HepG2 (cell line): ENCODE results near the gene XPOT. TPM values are rescaled to one million over a fixed set of nuclear protein-coding genes. Genes with fewer than 3 reads are reported as not detected.

Experiments
- ATAC-seq: fragments of 200-7000 bp; cut with Tn5 transposase; 3 replicates; pipeline ENCODE4 v1.9.1; 2020; ENCODE audit warnings: mild to moderate bottlenecking, moderate library complexity
- BruUV-seq: library from RNA; stranded (reverse); fragments of 400-500 nt; replicated peaks from 2 replicates; lab custom pipeline; 2021; lab: Mats Ljungman, UMichigan
- CTCF ChIA-PET: fragments of 300-600 bp; formaldehyde crosslinking; extraction: SDS; loops from one replicate; lab custom pipeline; 2021; ENCODE audit warnings: low total read pairs, inconsistent platforms, low intra/inter-chr PET ratio; lab: Yijun Ruan, JAX
- POLR2A ChIA-PET: fragments of 350-600 bp; sonication (Branson Sonifier 250); formaldehyde crosslinking; loops from one replicate; lab custom pipeline; 2020; ENCODE audit warnings: antibody characterized with exemption, inconsistent platforms; lab: Yijun Ruan, JAX
- DNase-seq: peaks from one replicate; pipeline ENCODE4 v3.0.0-alpha.2; 2015; ENCODE audit warnings: low spot score
- FAIRE-seq: peaks from 3 replicates; lab custom pipeline; 2011; peaks lifted over from hg19 to GRCh38; lab: Jason Lieb, UNC
- H2AFZ ChIP-seq: one replicate; pipeline ENCODE4 v1.6.1; 2011; ENCODE audit warnings: low read length, inconsistent platforms
- H3K27ac ChIP-seq: fragments of 300-600 bp; 3 replicates; pipeline ENCODE4 v1.8.0; 2011; ENCODE audit warnings: mixed run types, mild to moderate bottlenecking, mixed read lengths, low read length, inconsistent platforms; ENCODE audit not compliant: insufficient read depth; ENCODE audit errors: extremely low read length
- H3K27me3 ChIP-seq, 2 experiments: fragments of 200-600 bp in 1 of 2; 2 replicates in 1 of 2; 3 replicates in 1 of 2; pipeline versions ENCODE4 v1.6.0 to v1.8.0; 2011; ENCODE audit warnings: low read length in 2 of 2, mild to moderate bottlenecking in 2 of 2, moderate library complexity in 2 of 2, inconsistent platforms in 1 of 2; ENCODE audit not compliant: insufficient read depth in 2 of 2, control insufficient read depth in 1 of 2
- H3K36me3 ChIP-seq, 2 experiments: fragments of 200-600 bp in 1 of 2; replicated peaks in 1 of 2; 2 replicates in 1 of 2; 3 replicates in 1 of 2; pipeline versions ENCODE4 v1.5.1 to v1.8.0; 2011; ENCODE audit warnings: low read length in 2 of 2, inconsistent platforms in 1 of 2; ENCODE audit not compliant: insufficient read depth in 2 of 2, control insufficient read depth in 1 of 2
- H3K4me1 ChIP-seq: 2 replicates; pipeline ENCODE4 v1.5.1; 2012; ENCODE audit warnings: low read length, inconsistent platforms; ENCODE audit not compliant: insufficient read depth
- H3K4me2 ChIP-seq: 2 replicates; pipeline ENCODE4 v1.6.0; 2011; ENCODE audit warnings: low read depth, low read length, inconsistent platforms
- H3K4me3 ChIP-seq, 3 experiments: fragments of 200-600 bp in 1 of 3; sonication (generic), shearing (Covaris generic) in 1 of 3; replicated peaks in 1 of 3; 2 replicates each; pipeline ENCODE4 v1.5.1; 2011 to 2016; ENCODE audit warnings: low read length in 3 of 3, inconsistent platforms in 2 of 3, low read depth in 2 of 3, mild to moderate bottlenecking in 2 of 3, control low read depth in 1 of 3, mixed read lengths in 1 of 3; ENCODE audit not compliant: insufficient read depth in 1 of 3
- H3K79me2 ChIP-seq: one replicate; pipeline ENCODE4 v1.6.1; 2011; ENCODE audit warnings: low read length, inconsistent platforms; ENCODE audit not compliant: insufficient read depth
- H3K9ac ChIP-seq: 2 replicates; pipeline ENCODE4 v1.6.0; 2011; ENCODE audit warnings: mild to moderate bottlenecking, low read depth, low read length, inconsistent platforms; ENCODE audit not compliant: insufficient read depth
- H3K9me3 ChIP-seq: 2 replicates; pipeline ENCODE4 v1.5.1; 2012; ENCODE audit warnings: mild to moderate bottlenecking, low read length
- H4K20me1 ChIP-seq: 2 replicates; pipeline ENCODE4 v1.6.0; 2011; ENCODE audit warnings: inconsistent platforms, mild to moderate bottlenecking, low read length, moderate library complexity; ENCODE audit not compliant: insufficient read depth
- AGO1 ChIP-seq: fragments of 200-400 bp; formaldehyde crosslinking; IDR thresholded peaks from 2 replicates; pipeline ENCODE4 v1.6.1; 2017; ENCODE audit warnings: mild to moderate bottlenecking, low read depth, low read length, moderate library complexity; ENCODE audit not compliant: poor library complexity, severe bottlenecking
- ATF7 ChIP-seq, 2 experiments: fragments of 450-650 bp in 1 of 2; sonication (generic) in 1 of 2; formaldehyde crosslinking in 1 of 2; IDR thresholded peaks; 2 replicates each; pipeline versions ENCODE4 v1.4.0 to v1.6.1; 2016 to 2020; ENCODE audit warnings: antibody characterized with exemption in 1 of 2, mild to moderate bottlenecking in 1 of 2, missing genetic modification reagents in 1 of 2
- ATF7-NPFF ChIP-seq: sonication (generic); formaldehyde crosslinking; IDR thresholded peaks from 2 replicates; pipeline ENCODE4 v1.8.1; 2023; ENCODE audit warnings: mild to moderate bottlenecking, low read depth, missing genetic modification reagents, moderate library complexity
- CREB1 ChIP-seq, 2 experiments: fragments of 450-650 bp in 1 of 2; IDR thresholded peaks; 2 replicates each; pipeline ENCODE4 v1.6.1; 2016 to 2017; ENCODE audit warnings: control low read depth in 1 of 2, mild to moderate bottlenecking in 1 of 2, missing compliant biosample characterization in 1 of 2, missing genetic modification characterization in 1 of 2
- FOXA3 ChIP-seq: IDR thresholded peaks from 2 replicates; pipeline ENCODE4 v1.6.1; 2016; ENCODE audit warnings: missing genetic modification reagents, missing compliant biosample characterization
- FOXP4 ChIP-seq: sonication (generic); formaldehyde crosslinking; IDR thresholded peaks from 2 replicates; pipeline ENCODE4 v1.4.0; 2020; ENCODE audit warnings: missing genetic modification reagents
- KDM3A ChIP-seq: IDR thresholded peaks from 2 replicates; pipeline ENCODE4 v1.6.1; 2018; ENCODE audit warnings: low read depth, missing compliant biosample characterization
- MIER2 ChIP-seq: IDR thresholded peaks from 2 replicates; pipeline ENCODE4 v1.6.1; 2016; ENCODE audit warnings: missing biosample characterization, missing genetic modification reagents
- NR3C1 ChIP-seq: sonication (generic); formaldehyde crosslinking; IDR thresholded peaks from 2 replicates; pipeline ENCODE4 v1.4.0; 2020; ENCODE audit warnings: missing genetic modification reagents
- RBFOX2 ChIP-seq: fragments of 200-400 bp; formaldehyde crosslinking; IDR thresholded peaks from 2 replicates; pipeline ENCODE4 v1.6.1; 2017; ENCODE audit warnings: low read depth, mild to moderate bottlenecking, low read length
- SMAD1 ChIP-seq: sonication (generic); formaldehyde crosslinking; IDR thresholded peaks from 2 replicates; pipeline ENCODE4 v1.4.0; 2020; ENCODE audit warnings: missing genetic modification reagents, low read depth, mild to moderate bottlenecking, borderline replicate concordance
- SRSF4 ChIP-seq: fragments of 200-400 bp; formaldehyde crosslinking; IDR thresholded peaks from one replicate; pipeline ENCODE4 v1.6.1; 2018; ENCODE audit warnings: mild to moderate bottlenecking, low read depth, low read length, moderate library complexity; ENCODE audit not compliant: poor library complexity, severe bottlenecking
- TBX2 ChIP-seq: sonication (generic); formaldehyde crosslinking; IDR thresholded peaks from 2 replicates; pipeline ENCODE4 v1.5.0; 2020; ENCODE audit warnings: missing genetic modification reagents, mild to moderate bottlenecking, borderline replicate concordance
- ZKSCAN1 ChIP-seq: fragments of 150-350 bp; IDR thresholded peaks from 2 replicates; pipeline ENCODE4 v1.6.1; 2014; ENCODE audit warnings: low read length
- ZNF264 ChIP-seq: sonication (generic); formaldehyde crosslinking; IDR thresholded peaks from 2 replicates; pipeline ENCODE4 v1.4.0; 2020; ENCODE audit warnings: missing genetic modification reagents
- ZNF317 ChIP-seq: sonication (generic); formaldehyde crosslinking; IDR thresholded peaks from 2 replicates; pipeline ENCODE4 v1.5.0; 2020; ENCODE audit warnings: mild to moderate bottlenecking, missing genetic modification reagents
- ZNF501 ChIP-seq: sonication (generic); formaldehyde crosslinking; IDR thresholded peaks from 2 replicates; pipeline ENCODE4 v1.5.1; 2020; ENCODE audit warnings: mild to moderate bottlenecking, moderate library complexity, missing genetic modification reagents
- ZNF547 ChIP-seq: sonication (generic); formaldehyde crosslinking; IDR thresholded peaks from 2 replicates; pipeline ENCODE4 v1.5.1; 2020; ENCODE audit warnings: mild to moderate bottlenecking, missing genetic modification reagents
- ZNF740 ChIP-seq: sonication (generic); formaldehyde crosslinking; IDR thresholded peaks from 2 replicates; pipeline ENCODE4 v1.4.0; 2020; ENCODE audit warnings: missing genetic modification reagents
- WGBS: methylation state at CpG from one replicate; pipeline ENCODE4 v1.1.6; 2017; ENCODE audit warnings: low lambda C conversion rate; 5-methylcytosine and 5-hydroxymethylcytosine counted together
- in situ Hi-C: cut with HindIII; loops from 2 replicates; pipeline ENCODE4 v1.10.0; 2017; ENCODE audit warnings: low pct_unique_long_range_greater_than_20kb; ENCODE audit not compliant: extremely low pct_ligation_motif_present
- intact Hi-C: fragments of 100-400 bp; cut with micrococcal nuclease; formaldehyde crosslinking; loops from one replicate; pipeline ENCODE4 v1.10.0; 2022; ENCODE audit not compliant: unreplicated experiment
- polyA plus RNA-seq, 8 experiments: library from polyadenylated mRNA; depleted of rRNA in 3 of 8; stranded (reverse) in 7 of 8; unstranded in 1 of 8; fragments of >200 nt; fragmentation: Illumina TruSeq in 4 of 8; extraction: Trizol in 4 of 8; gene quantifications; 2 replicates each; pipeline versions ENCODE4 v1.2.1 to v1.2.3, GENCODE V29; 2011 to 2016; ENCODE audit warnings: low read depth in 4 of 8, missing spikeins in 1 of 8, mixed read lengths in 1 of 8; ENCODE audit not compliant: insufficient read depth in 1 of 8
- total RNA-seq, 5 experiments: library from RNA; depleted of rRNA; stranded (reverse); fragments of >200 nt; fragmentation: Illumina TruSeq; extraction: Trizol; gene quantifications; 2 replicates each; pipeline ENCODE4 v1.2.3, GENCODE V29; 2016; ENCODE audit warnings: low read depth in 1 of 5
- TF ChIP-seq, protein P1 (sequence below): sonication (generic); formaldehyde crosslinking; IDR thresholded peaks from 2 replicates; pipeline ENCODE4 v1.5.1; 2020; ENCODE audit warnings: mild to moderate bottlenecking, missing genetic modification reagents, borderline replicate concordance

The XPOT gene
- total and polyA plus RNA-seq, 2 of the 13 experiments (the other 11 are each of a cell fraction or from before 2014, with no cell fraction given): 93.8 to 102 TPM

GRCh38 chr12:64457466-64457865 lies 53.3 kb downstream of the XPOT start:
- Histone ChIP-seq H3K27me3 (no peaks in the 10 kb centered on the region), H3K36me3 (peaks cover 2 to 16% of the 10 kb centered on the region in 2 experiments), H3K4me2 (no peak overlapping the region), H2AFZ (no peak overlapping the region), H3K9ac (no peak overlapping the region), H3K4me1 (peaks cover 64% of the 10 kb centered on the region), H3K9me3 (no peaks in the 10 kb centered on the region), H3K4me3 (no peak overlapping the region), H3K79me2 (peaks cover 63% of the 10 kb centered on the region), H4K20me1 (peaks cover 5% of the 10 kb centered on the region; the same call in 1 of the 2 replicates), H3K27ac (no peak overlapping the region)
- TF ChIP-seq ZNF501 (CRISPR knock-in tag) (no peak), ZNF740 (CRISPR knock-in tag) (no peak), CREB1 (IDR thresholded peaks at IDR 0.05) (no peak), CREB1 (CRISPR knock-in tag; IDR thresholded peaks at IDR 0.05) (no peak), KDM3A (CRISPR knock-in tag) (no peak), RBFOX2 (no peak), SMAD1 (CRISPR knock-in tag) (no peak), ZNF317 (CRISPR knock-in tag) (no peak), SRSF4 (no peak), NR3C1 (no peak), AGO1 (no peak), FOXA3 (CRISPR knock-in tag) (no peak), ZNF547 (CRISPR knock-in tag) (no peak), ATF7-NPFF (CRISPR knock-in tag) (no peak), MIER2 (no peak), ZNF264 (CRISPR knock-in tag) (no peak), FOXP4 (CRISPR knock-in tag) (no peak), TBX2 (no peak), ZKSCAN1 (no peak), ATF7 (IDR thresholded peaks at IDR 0.05) (no peak), ATF7 (CRISPR knock-in tag; IDR thresholded peaks at IDR 0.05) (no peak)
- TF ChIP-seq, protein P1, sequence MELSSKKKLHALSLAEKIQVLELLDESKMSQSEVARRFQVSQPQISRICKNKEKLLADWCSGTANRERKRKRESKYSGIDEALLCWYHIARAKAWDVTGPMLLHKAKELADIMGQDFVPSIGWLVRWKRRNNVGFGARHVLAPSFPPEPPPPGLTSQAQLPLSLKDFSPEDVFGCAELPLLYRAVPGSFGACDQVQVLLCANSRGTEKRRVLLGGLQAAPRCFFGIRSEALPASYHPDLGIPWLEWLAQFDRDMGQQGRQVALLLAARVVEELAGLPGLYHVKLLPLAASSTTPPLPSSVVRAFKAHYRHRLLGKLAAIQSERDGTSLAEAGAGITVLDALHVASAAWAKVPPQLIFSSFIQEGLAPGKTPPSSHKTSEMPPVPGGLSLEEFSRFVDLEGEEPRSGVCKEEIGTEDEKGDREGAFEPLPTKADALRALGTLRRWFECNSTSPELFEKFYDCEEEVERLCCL: no peak
- CTCF ChIA-PET: no interaction called here
- DNase-seq: no peak
- no TSS peak for BruUV-seq
- in situ Hi-C loops: no loop called here
- POLR2A ChIA-PET: no interaction called here
- 94% methylated on average over 3 of the region's 3 CpGs for WGBS
- no peak for ATAC-seq
- no peak for FAIRE-seq
- intact Hi-C loops: no loop called here
